HG02970 (cell line): ENCODE data around the gene PRR22.

Experiments
- ATAC-seq: cut with Tn5 transposase; IDR thresholded peaks from one replicate; pipeline ENCODE4 v1.9.1; 2021; ENCODE audit warnings: mild to moderate bottlenecking, moderate library complexity, moderate number of reproducible peaks; ENCODE audit not compliant: unreplicated experiment, low FRiP score

PRR22 gene

GRCh38 chr19:5814852-5815246 is 30.3 kb upstream of the PRR22 start:
- no peak for ATAC-seq

DNA sequence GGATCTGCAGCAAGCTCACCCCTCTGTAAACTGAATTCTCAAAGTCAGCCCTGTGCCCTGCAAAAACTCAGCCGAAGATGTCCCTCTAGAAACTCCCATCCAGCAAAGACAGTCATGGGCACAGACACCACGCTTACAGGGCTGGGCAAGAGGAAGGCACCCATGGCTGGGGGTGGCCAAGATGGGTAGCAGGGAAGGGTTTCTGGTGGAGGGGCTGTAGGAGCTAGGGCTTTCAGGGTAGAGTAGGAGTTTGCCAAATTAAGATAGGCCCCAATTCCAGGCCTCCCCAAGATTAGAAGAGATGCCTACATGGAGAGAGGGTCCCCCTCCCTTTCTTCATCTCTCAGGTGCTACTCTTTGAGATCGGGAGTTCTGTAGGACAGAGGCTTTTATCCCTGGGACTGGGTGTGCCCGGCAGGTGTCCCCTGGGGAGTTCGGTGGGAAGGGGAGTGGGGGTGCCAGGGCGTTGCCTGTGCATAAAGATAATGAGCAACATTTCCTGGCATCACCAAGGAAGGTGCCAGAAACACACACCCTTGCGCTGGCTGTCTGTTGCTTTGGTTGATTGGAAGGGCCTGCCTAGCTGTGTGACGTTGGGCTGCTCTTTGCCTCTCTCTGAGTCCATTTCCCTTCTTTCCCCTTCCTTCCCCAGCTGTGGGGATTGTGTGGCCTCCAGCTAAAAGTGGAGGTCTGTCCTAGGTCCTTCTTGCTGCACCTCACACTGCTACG is 29.7 kb upstream of the PRR22 start:
- ATAC-seq = no peak

- ATAC-seq = no peak
Measured at GRCh38 chr19:5811117-5811516, 26.6 kb upstream of the PRR22 start.

DNA sequence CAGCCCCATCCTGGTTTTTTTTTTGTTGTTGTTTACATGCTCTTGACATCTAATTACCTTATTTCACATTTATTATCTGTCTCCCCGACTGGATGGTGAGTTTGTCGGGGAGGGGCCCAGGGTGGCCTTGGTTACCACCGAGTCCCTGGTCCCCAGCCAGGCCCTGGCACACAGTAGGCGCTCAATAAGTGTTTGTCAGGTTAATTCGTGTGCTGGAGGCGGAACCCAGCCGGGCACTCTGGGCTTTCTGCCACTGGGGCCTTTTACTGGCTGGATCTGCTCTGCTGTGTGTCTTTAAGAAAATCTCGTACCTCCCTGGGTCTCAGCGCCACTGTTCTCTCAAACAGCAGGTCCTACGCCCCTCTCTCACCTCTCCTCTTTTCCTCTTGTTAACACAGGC is 24.9 kb upstream of the PRR22 start:
- no peak for ATAC-seq

DNA sequence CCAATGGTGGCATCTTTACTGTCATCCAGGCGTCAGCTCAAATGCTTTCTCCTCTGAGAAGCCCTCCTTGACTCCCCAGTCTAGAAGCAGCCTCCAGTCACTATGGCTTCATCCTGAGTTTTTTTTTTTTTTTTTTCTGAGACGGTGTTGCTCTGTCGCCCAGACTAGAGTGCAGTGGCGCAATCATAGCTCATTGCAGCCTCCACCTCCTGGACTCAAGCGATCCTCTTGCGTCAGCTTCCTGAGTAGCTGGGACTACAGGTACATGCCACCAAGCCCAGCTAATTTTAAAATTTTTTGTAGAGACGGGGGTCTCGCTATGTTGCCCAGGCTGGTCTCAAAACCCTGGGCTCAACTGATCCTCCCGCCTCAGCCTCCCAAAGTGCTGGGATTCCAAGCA is 24.5 kb upstream of the PRR22 start:
- no peak for ATAC-seq

DNA sequence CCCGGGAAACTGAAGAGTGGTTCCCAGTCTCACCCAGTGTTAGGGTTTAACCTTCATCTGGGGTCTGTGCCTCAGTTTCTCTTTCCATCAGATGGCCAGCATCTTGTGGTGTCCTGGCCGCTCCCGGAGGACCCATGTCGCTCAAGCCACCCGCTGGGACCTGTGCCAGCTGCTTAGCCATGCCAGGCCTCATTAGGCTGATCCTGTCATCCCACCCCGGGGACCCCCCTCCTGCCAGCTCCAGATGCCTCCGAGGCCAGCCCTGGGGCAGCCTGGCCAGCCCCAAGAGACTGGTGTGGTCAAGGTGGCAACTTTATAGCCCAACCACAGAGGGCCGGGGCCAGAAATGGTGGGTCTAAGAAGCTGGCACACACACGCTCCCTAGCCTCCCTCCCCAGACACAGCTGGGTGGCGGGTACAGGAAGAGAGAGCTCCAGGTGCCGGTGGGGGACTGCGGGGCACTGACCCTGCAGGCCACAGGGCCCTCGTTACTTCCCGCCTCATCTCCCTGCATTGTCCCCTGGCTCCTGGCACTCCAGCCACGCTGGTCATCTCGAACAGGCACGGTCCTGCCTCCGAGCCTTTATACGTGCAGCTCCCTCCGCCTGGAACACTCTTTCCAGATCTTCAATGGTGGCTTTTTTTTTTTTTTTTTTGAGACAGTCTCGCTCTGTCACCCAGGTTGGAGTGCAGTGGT is 23.7 kb upstream of the PRR22 start:
- ATAC-seq = no peak

- ATAC-seq = no peak
Measured at GRCh38 chr19:5806905-5807304, 22.4 kb upstream of the PRR22 start.

DNA sequence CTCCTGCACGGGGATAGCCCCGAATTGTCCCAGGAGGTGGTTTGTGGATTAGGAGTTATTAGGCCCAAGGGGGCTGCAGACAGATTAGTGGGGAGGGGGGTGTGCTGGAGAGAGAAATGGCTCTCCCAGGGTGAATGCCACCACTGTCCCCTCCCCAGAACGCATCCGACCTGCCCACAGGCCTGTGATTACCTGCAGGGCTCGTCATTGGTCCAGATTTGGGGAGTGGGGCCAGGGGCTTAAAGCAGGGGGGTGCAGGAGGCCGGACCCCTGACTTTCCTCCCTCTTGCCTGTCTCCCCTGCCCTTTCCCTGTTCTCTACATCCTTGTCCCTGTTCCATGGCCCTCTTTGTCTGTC is 21.6 kb upstream of the PRR22 start:
- ATAC-seq = no peak

DNA sequence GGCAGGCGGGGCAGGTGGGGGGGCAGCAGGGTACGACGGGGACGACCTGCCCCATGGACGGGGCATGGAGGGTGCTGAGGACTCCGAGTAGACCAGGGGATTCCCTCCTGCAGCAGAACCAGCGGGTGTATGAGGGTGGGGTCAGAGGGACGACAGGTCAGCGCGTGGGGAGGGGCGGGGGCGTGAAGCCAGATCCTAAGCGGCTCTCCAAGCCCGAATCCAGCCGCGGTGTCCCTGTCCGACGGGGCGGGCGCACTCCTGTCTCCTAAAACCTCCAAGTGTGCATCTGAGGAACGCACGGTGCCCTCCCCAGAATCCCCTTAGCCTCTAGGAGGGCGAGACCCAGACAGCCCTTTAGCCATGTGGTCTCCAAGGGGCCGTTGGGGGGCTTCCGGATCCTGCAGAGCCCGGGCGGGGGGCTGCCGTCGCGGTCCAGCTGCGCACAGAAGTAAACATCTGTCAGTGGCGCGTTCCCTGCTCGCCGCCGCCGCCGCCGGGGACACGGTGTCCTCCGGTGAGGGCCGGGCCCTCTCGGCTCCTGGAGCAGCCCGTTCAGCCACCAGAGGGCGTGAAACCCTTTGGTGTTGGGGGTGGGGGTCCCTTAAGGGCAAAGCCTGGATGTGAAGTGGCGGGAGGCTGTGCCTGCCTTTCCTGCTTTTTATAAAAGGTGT is 21.1 kb upstream of the PRR22 start:
- no peak for ATAC-seq

DNA sequence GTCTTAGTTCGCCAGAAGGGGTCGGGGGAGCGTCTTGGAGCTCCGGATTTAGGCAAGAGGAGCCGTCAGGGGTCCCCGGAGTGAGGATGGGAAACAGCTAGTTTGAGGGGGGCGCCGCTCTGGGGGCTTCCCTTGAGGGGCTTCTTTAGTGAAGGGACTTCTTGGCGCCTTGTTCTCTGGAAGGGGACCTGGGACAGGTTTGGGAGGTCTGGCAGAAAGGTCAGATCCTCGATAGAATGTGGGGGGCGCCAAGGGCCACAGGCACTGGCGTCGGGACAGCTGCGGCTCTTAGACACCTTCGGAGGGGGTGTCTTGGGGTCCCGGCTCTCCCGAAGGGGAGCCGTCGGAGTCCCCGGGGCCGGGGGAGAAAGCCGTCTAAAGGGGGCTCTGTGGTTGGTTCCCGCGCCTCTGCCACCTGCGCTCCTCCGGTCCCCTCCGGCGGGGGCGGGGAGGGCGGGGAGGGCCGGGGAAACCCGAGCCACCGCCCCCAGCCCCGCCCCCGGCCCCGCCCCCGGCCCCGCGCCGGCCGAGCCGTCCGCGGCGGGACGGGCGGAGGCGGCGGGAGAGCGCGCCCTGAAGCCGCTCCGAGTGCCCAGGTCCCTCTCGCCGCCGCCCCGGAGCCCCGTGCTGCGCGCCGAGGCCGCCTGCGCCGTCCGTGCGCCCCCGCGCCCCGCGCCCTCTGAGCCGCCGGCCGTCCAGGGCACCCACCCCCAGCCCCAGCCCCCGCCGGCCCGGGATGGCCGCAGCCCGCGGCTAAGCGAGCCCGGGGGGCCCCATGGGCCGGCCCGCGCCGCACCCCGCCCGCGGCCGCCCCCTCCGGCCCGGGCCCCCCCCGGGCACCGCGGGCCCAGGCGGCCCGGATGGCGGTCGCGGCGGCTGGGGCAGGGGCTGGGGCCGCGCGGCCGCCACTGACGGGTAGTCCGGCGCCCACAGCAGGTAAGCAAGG is 20.2 kb upstream of the PRR22 start, which contains the start of gene NRTN:
Gene NRTN, plus strand, starts transcription at position 552 of the 946 bp plus-strand sequence. CDS start 19,099 bp downstream, outside the sequence.
- ATAC-seq = no peak

- ATAC-seq = peak; percentile 52
Measured at GRCh38 chr19:5803752-5804515, 19.4 kb upstream of the PRR22 start.

- no peak for ATAC-seq
Measured at GRCh38 chr19:5803441-5803751, 18.9 kb upstream of the PRR22 start.

- ATAC-seq = no peak
Measured at GRCh38 chr19:5801796-5802619, 17.5 kb upstream of the PRR22 start.

- ATAC-seq = no peak
Measured at GRCh38 chr19:5800361-5801270, 16.1 kb upstream of the PRR22 start.

DNA sequence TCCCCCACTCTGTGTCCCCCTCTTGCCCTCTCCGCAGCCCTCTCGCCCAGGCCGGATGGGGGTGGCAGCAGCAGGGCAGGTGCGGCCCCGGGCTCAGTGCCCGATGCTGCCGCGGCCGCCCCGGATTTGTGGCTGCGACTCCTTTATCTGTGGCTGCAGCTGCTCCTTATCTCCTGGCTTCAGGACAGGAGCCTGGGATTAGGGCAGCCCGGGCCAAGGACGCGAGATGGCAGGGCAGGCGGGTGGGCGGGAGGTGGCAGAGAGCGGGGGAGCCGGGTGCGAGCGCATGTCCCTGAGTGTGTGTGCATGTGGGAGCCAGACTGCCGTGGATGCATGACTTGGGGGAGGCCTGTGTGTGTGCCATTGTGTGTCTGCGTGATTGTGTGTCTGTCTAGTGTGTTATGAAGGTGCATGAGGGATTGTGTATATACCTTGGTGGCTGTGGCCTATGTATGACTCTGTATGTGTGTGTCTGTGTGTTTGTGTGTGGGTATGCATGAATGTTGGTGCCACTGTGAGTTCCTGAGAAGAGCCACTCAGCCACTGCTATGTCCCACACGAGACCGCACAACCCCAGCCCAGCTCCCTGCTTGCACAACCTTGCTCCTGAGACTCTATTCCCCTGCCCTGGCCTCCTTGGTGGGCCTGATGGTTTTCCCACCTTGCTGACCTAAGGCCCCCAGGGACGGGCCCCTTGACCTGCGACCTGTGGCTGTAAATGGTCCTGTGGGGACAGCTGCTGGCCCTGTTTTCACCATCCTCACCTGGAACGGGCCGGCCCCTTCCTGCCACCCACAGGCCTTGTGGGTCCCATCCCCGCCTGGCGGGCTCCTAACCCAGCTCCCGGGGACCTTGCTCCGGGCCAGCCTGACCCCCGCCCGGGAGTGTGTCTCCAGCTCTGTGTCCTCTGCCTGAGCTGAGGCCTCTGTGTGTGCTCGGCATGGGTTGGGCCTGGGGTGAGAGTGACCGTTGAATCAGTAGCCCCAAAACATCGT is 15.0 kb upstream of the PRR22 start:
- no peak for ATAC-seq

- ATAC-seq = no peak
Measured at GRCh38 chr19:5798244-5798643, 13.7 kb upstream of the PRR22 start.

- no peak for ATAC-seq
Measured at GRCh38 chr19:5795382-5795919, 10.9 kb upstream of the PRR22 start.
